Central memory CD8-positive, alpha-beta T cell (primary cell): ENCODE data around the gene RPL36.

Experiments used
- ATAC-seq: fragments of 150-1000 bp; cut with Tn5 transposase; replicated peaks from 2 replicates; pipeline ENCODE4 v1.10.0; 2022; ENCODE audit warnings: mild to moderate bottlenecking, moderate FRiP score, moderate number of reproducible peaks; ENCODE audit not compliant: poor library complexity, severe bottlenecking; ENCODE audit errors: extremely low read depth
- DNase-seq, 2 donors: peaks; one replicate each; pipeline ENCODE4 v3.0.0; 2021; ENCODE audit warnings: low spot score in 2 of 2
- H3K27ac Mint-ChIP-seq: one replicate; pipeline ENCODE4 v1.8.0; 2022; ENCODE audit warnings: low read depth, mild to moderate bottlenecking, moderate library complexity, mixed read lengths
- H3K27me3 Mint-ChIP-seq: one replicate; pipeline ENCODE4 v1.8.0; 2022; ENCODE audit warnings: mixed read lengths
- H3K36me3 Mint-ChIP-seq: one replicate; pipeline ENCODE4 v1.8.0; 2022; ENCODE audit warnings: mild to moderate bottlenecking, moderate library complexity, mixed read lengths; ENCODE audit not compliant: insufficient read depth
- H3K4me1 Mint-ChIP-seq: one replicate; pipeline ENCODE4 v1.8.0; 2022; ENCODE audit warnings: mixed read lengths
- H3K4me3 Mint-ChIP-seq: one replicate; pipeline ENCODE4 v1.8.0; 2022; ENCODE audit warnings: mild to moderate bottlenecking, moderate library complexity, mixed read lengths
- H3K9me3 Mint-ChIP-seq: one replicate; pipeline ENCODE4 v1.8.0; 2022; ENCODE audit warnings: mixed read lengths

Gene RPL36

DNA sequence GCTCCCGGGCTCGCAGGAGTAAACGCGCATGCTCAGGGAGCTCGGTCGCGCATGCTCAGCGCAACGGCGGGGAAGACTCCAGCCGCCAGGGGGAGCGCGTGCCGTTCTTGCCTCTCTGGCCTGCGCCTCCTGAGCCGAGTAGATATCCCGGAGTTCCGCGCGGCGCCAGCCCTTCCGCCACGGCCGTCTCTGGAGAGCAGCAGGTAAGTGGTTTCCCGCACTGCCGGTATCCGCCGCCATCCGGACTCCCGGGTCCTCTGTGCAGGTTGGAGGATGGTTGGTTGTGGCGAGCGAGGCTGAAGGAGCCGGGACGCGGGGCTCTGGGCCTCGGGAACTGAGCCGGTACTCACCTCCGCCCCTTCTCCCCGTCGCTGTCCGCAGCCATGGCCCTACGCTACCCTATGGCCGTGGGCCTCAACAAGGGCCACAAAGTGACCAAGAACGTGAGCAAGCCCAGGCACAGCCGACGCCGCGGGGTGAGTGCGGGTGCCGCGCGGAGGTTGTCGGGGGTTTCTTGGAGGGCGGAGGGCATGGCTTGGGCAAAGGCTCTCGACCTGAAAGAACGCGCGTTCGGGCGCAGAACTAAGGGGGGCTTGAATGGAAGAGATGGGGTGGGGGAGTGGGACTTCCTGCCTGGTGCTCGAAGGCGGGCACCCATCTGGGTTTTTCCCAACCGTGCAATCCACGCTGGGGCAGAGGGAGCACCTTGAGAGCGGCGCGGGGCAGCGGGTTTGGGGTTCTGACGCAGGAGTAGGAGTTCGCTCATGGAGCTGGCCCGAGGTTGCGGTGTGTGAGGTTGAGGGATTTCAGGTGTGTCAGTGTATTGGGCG lies at the start of gene RPL36:
Gene RPL36, plus strand, starts transcription at position 171 of the 830 bp plus-strand sequence. Its CDS starts 213 bp downstream, at position 384.
- Mint-ChIP-seq H3K9me3 (no peaks in the 10 kb centered on the region), H3K36me3 (peaks cover 57% of the 10 kb centered on the region), H3K4me1 (peaks cover 32% of the 10 kb centered on the region), H3K27me3 (no peaks in the 10 kb centered on the region), H3K4me3 (peak within 1 kb of the TSS; percentile 95), H3K27ac (peak within 1 kb of the TSS; percentile 99)
- peak; percentile 98 to 100 for DNase-seq
- ATAC-seq: peak; percentile 65

DNA sequence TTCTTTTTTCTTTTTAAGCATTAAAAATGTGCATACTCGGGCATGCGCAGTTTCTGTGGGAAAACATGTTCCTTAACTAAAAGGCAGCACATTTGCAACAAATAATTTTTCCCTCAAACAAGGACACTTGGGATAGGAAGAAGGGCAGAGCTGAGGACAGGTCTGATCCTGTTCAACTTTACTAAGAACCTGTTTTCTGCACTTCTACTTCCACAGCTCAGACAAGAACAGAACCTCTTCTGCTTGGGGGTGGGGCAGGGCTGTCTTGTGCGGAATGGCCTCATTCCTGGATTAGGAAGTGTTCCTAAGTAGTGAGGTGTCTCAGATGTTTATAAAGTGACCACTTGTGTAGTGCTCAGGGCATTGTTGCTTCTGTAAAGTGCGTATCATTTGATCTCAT lies 48.9 kb upstream of the RPL36 start:
- ATAC-seq (no peak), DNase-seq (no peak)
- Mint-ChIP-seq H3K27me3 (no peaks in the 10 kb centered on the region), H3K4me3 (no peak overlapping the region), H3K36me3 (peaks cover 63% of the 10 kb centered on the region), H3K27ac (no peak overlapping the region), H3K4me1 (peaks cover 27% of the 10 kb centered on the region), H3K9me3 (no peaks in the 10 kb centered on the region)

DNA sequence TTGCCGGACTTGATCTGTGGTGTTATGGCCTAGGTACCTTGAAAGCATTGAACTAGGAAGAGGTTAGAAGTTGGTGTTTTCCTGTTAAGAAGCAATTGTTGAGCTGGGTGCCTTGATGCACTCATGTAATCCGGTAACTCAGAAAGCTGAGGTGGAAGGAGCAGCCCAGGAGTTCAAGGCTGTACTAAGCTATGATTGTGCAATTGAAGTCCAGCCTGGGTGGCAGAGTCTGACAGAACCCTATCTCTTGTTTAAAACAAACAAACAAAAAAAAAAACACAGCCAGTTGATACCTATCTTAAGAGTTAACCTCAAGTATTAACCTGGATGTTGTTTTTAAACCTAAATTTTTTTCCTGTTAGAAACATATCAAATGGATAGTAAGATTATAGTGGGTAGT lies 47.9 kb upstream of the RPL36 start:
- Mint-ChIP-seq H3K27me3 (no peaks in the 10 kb centered on the region), H3K9me3 (no peaks in the 10 kb centered on the region), H3K36me3 (peaks cover 73% of the 10 kb centered on the region), H3K27ac (no peak overlapping the region), H3K4me3 (no peak overlapping the region), H3K4me1 (peaks cover 37% of the 10 kb centered on the region)
- DNase-seq: no peak
- no peak for ATAC-seq

DNA sequence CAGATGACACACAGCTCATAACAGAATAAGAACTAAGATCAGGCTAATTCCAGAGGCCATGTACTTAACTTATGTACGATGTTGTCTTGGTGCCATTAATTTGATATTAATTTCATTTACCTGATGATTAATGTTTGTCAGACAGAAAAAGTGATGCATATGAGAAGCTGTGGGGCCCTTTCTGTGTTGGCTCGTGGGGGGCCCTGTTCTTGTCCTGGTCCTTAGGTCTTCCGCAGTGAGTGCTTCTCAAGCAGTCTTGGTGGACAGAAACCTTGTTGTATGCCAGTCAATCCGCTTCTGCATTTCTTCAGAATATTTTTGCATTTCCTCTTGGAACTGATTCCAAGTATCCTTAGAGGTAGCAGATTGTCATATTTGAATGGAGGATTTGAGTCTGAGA lies 47.0 kb upstream of the RPL36 start:
- Mint-ChIP-seq H3K27me3 (no peaks in the 10 kb centered on the region), H3K27ac (no peak overlapping the region), H3K36me3 (peaks cover 76% of the 10 kb centered on the region), H3K9me3 (no peaks in the 10 kb centered on the region), H3K4me1 (peaks cover 40% of the 10 kb centered on the region), H3K4me3 (no peak overlapping the region)
- ATAC-seq: no peak
- no peak for DNase-seq

DNA sequence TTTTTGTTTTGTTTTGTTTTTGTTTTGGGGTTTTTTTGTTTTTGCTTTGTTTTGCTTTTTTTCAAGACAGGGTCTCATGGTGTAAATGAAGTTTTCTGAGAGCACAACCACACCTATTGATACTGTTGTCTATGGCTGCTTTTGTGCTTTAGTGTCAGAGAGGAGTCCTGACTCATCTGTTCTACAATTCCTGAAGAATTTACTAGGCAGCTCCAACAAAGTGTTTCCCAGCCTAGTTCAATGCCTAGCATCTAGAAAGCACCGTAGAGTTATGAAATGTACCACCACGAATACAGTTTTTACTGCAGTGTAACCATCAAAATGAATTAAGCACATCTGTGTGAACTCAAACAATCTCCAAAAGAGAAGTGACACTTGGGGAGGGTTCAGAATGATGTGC lies 46.1 kb upstream of the RPL36 start:
- no peak overlapping the region for H3K27ac Mint-ChIP-seq
- H3K9me3 Mint-ChIP-seq: no peaks in the 10 kb centered on the region
- no peak overlapping the region for H3K4me3 Mint-ChIP-seq
- DNase-seq: no peak
- H3K36me3 Mint-ChIP-seq: peaks cover 81% of the 10 kb centered on the region
- no peak for ATAC-seq
- peaks cover 45% of the 10 kb centered on the region for H3K4me1 Mint-ChIP-seq
- no peaks in the 10 kb centered on the region for H3K27me3 Mint-ChIP-seq

DNA sequence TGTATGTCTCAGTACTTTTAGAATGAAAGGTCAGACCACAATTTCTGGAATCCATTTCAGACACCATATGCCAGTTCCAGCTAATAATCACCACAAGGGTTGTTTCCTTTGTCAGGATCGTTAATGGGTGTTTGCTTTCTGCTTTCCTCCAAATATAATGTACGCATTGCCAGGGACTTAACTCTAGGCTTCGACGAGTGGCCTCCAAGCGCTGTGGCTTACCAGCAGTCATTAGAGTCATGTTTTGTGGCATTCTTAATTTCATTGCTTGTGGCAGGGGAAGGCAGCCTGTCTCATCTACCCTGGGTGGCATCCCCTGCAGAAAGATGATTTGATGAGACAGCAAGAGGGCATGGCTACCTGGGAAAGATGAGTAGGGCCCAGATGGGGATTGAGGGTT lies 44.7 kb upstream of the RPL36 start:
- ATAC-seq (no peak), DNase-seq (no peak)
- Mint-ChIP-seq H3K36me3 (peaks cover 84% of the 10 kb centered on the region), H3K4me3 (no peak overlapping the region), H3K27ac (peak overlapping the region; percentile 35), H3K4me1 (peaks cover 45% of the 10 kb centered on the region), H3K9me3 (no peaks in the 10 kb centered on the region), H3K27me3 (no peaks in the 10 kb centered on the region)

DNA sequence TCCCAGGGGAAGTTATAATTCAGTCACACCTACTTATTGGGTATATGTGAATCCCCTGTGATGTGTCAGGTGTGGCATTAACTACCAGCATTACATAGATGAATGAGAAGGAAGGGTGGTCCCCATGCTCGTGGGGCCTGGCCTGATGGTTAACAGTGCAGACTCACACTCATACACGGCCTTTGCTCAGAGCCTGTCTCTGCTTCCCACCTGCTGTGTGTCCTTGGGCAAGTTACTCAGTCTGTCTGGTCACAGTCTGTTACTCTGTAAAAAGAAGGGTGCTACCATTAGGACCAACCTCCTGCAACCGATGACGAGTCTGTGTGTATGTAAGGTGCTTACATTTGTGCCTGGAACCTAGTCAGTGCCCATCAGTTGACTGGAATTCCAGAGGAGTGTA lies 43.4 kb upstream of the RPL36 start:
- no peaks in the 10 kb centered on the region for H3K9me3 Mint-ChIP-seq
- no peaks in the 10 kb centered on the region for H3K27me3 Mint-ChIP-seq
- DNase-seq: no peak
- H3K36me3 Mint-ChIP-seq: peaks cover 84% of the 10 kb centered on the region
- H3K4me3 Mint-ChIP-seq: no peak overlapping the region
- no peak for ATAC-seq
- peak overlapping the region; percentile 60 for H3K27ac Mint-ChIP-seq
- H3K4me1 Mint-ChIP-seq: peaks cover 39% of the 10 kb centered on the region

DNA sequence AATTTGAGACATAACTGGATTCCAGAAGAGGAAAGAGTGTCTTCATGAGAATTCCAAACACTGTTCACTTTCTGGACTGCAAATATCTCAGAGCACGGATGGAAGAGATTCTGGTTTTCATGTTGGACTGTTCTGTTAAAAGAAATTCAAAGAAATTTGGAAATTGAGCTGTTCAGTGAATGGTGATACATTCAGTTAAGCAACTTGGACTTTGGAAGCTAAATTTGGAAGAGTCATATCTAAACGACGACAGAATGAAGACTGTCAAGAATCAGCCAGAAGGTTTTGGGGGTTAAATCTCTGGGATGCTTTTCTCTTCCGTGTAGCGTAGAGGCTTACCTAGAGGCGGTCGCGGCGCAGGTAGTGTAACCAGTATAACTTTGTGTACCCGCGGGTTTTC lies 41.6 kb upstream of the RPL36 start:
- Mint-ChIP-seq H3K4me3 (no peak overlapping the region), H3K4me1 (peaks cover 34% of the 10 kb centered on the region), H3K36me3 (peaks cover 81% of the 10 kb centered on the region), H3K27ac (no peak overlapping the region), H3K9me3 (no peaks in the 10 kb centered on the region), H3K27me3 (no peaks in the 10 kb centered on the region)
- DNase-seq (no peak), ATAC-seq (no peak)

DNA sequence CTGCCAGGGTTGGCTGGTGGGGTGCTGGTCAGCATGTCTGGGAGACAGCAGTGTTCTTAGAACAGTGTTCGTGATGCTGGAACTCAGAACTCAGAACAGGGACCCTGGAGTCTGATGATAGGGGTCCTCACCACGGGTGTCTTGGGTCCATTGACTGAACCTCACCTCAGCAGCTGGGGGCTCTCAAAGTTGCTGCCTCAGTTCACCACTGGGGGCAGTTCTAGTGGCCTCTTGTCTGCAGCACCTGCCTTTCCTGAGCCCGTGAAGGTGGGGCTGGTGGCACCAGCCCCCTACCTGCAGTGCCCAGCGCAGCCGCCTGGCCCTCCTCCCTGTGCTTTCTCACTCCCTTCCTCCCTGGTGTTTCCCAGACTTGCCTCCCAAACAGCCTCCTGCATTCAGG lies 38.7 kb upstream of the RPL36 start:
- Mint-ChIP-seq H3K27ac (no peak overlapping the region), H3K4me3 (no peak overlapping the region), H3K36me3 (peaks cover 83% of the 10 kb centered on the region), H3K27me3 (no peaks in the 10 kb centered on the region), H3K4me1 (peaks cover 21% of the 10 kb centered on the region), H3K9me3 (no peaks in the 10 kb centered on the region)
- DNase-seq: no peak
- no peak for ATAC-seq

DNA sequence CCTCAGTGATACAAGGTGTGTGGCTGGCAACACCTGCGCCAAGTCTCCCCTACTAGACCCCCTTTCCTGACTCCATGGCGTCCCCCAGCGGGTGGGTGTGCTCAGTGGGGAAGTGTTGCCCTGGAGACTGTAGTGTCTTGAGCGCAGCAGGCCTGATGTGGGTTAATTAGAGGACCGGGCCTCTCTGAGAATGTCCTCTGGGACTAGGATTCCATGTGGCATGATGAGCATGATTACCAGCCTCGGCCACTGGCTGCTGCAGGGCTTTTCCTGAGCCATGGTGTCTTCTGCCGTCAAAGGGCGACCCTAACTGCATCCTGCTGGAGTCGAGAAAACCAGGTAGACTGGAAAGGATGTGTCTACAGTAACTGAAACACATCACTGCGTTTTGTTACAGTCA lies 37.8 kb upstream of the RPL36 start:
- Mint-ChIP-seq H3K36me3 (peaks cover 83% of the 10 kb centered on the region), H3K27ac (no peak overlapping the region), H3K9me3 (no peaks in the 10 kb centered on the region), H3K27me3 (no peaks in the 10 kb centered on the region), H3K4me1 (peaks cover 12% of the 10 kb centered on the region), H3K4me3 (no peak overlapping the region)
- ATAC-seq: no peak
- DNase-seq: no peak

DNA sequence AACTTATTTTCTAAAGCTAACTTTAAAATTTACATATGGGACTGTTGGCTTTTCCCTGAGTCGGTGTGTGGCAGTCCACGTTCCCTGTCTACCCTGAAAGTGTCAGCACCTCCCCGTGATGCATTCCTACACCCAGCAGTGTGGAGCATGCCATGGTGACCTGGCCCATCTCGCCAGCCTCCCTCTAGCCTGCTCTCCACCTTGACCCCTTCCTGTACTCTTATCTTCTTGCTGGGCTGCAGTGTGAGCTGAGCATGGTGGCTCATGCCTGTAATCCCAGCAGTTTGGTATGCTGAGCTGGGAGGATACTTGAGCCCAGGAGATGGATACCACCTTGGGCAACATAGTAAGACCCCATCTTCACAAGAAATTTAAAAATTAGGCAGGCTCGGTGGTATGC lies 35.2 kb upstream of the RPL36 start:
- DNase-seq (no peak), ATAC-seq (no peak)
- Mint-ChIP-seq H3K4me3 (no peak overlapping the region), H3K27me3 (no peaks in the 10 kb centered on the region), H3K9me3 (no peaks in the 10 kb centered on the region), H3K36me3 (peaks cover 88% of the 10 kb centered on the region), H3K4me1 (peaks cover 5% of the 10 kb centered on the region), H3K27ac (no peak overlapping the region)

DNA sequence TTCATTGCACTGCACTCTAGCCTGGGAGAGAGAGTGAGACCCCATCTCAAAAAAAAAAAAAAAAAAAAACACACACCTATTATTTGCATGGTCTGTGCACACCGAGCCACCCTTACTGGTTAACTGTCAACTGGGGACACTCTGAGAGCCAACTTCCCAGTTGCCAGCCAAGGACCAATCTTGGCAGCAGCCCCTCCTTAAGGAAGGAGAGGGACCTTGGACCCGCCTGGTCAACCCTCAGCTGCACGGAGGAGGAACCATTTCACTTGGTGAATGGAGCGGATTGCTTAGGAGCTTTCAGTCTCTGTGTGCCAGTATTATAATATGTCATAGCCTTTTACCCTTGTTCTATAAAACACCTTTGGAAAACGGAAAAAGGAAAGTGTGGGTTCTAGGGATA lies 34.7 kb upstream of the RPL36 start:
- ATAC-seq: no peak
- no peaks in the 10 kb centered on the region for H3K27me3 Mint-ChIP-seq
- no peak overlapping the region for H3K27ac Mint-ChIP-seq
- peaks cover 86% of the 10 kb centered on the region for H3K36me3 Mint-ChIP-seq
- no peak for DNase-seq
- H3K4me1 Mint-ChIP-seq: peaks cover 5% of the 10 kb centered on the region
- H3K4me3 Mint-ChIP-seq: no peak overlapping the region
- no peaks in the 10 kb centered on the region for H3K9me3 Mint-ChIP-seq

DNA sequence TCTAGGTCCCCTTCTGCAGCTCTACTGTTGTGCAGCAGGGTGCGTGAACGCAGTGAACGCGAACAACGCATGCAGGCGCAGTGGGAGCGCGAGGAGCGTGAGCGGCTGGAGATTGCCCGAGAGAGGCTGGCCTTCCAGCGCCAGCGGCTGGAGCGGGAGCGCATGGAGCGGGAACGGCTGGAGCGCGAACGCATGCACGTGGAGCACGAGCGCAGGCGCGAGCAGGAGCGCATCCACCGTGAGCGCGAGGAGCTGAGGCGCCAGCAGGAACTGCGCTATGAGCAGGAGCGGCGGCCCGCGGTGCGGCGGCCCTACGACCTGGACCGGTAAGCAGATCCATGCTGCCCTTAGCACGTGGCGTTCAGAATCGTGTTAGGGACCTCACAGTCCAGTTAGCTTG lies 28.6 kb upstream of the RPL36 start:
- Mint-ChIP-seq H3K4me3 (no peak overlapping the region), H3K4me1 (no peaks in the 10 kb centered on the region), H3K36me3 (peaks cover 84% of the 10 kb centered on the region), H3K27me3 (no peaks in the 10 kb centered on the region), H3K9me3 (no peaks in the 10 kb centered on the region), H3K27ac (peak overlapping the region; percentile 62)
- ATAC-seq (no peak), DNase-seq (no peak)
